Stimulated activated CD8-positive, alpha-beta memory T cell treated with anti-CD3 and anti-CD28 coated beads, Interleukin-4, amount 100 ng/mL, for 48 hours (primary cell): ENCODE results near the gene RDH13.
"Not testable (repeated sequence)": the region's sequence is repeated elsewhere in the genome, so short reads cannot be mapped to it uniquely, and the experiment has no call there.

Experiments used
- DNase-seq: peaks from one replicate; pipeline ENCODE4 v3.0.0-alpha.2; 2020

RDH13 gene

GRCh38 chr19:55062735-55063491 is at the start of gene RDH13:
TSS of gene RDH13 (minus strand) at chr19:55063148. CDS start at chr19:55063032, 116 bp downstream.
- peak; percentile 100 for DNase-seq

- no peak for DNase-seq
These were observed 49.4 kb upstream of the RDH13 start for GRCh38 chr19:55112246-55112776.

GRCh38 chr19:55111238-55111831 is 48.4 kb upstream of the RDH13 start:
- no peak for DNase-seq

DNA sequence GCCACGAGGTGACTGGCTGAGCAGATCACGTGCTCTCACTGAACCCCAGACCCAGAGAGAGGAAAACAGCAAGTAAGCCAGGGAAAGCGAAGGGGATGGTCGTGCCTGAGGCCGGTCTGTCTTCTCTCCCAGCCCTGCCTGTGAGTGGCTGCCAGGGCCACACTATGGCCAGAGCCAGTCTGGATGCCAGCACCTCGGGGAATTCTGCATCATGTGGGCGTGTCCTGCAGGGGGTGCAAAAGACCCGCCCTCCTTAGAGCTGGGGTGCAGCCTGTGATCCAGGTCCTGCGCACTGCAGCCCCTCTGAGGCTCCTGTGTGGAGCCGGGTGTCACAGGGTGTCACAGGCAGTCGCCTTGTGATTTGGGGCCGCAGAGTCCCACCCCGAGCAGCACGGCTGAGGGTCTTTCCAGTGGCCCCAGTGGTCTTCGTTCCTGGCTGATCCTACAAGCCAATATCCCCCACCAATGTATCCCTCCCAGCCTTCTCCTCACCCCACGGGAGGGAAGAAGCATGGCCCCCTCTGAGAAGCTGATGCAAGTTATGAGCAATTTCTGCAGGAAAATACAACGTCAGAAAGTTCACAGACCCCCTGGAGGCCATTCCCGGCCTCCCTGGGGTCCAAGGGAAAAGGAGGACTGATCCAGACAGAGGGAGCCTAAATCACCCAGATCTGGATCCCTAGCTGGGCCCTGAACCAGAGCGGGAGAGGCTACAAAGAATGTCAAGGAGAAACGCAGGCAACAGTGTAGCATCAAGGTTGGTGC is 46.8 kb upstream of the RDH13 start:
- DNase-seq = no peak

DNA sequence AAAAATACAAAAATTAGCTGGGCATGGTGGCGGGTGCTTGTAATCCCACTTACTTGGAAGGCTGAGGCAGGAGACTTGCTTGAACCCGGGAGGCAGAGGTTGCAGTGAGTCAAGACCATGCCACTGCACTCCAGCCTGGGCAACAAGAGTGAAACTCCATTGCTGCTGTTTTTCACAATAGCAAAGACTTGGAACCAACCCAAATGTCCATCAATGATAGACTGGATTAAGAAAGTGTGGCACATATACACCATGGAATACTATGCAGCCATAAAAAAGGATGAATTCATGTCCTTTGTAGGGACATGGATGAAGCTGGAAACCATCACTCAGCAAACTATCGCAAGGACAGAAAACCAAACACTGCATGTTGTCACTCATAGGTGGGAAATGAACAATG is 44.3 kb upstream of the RDH13 start:
- DNase-seq = not testable (repeated sequence)

DNA sequence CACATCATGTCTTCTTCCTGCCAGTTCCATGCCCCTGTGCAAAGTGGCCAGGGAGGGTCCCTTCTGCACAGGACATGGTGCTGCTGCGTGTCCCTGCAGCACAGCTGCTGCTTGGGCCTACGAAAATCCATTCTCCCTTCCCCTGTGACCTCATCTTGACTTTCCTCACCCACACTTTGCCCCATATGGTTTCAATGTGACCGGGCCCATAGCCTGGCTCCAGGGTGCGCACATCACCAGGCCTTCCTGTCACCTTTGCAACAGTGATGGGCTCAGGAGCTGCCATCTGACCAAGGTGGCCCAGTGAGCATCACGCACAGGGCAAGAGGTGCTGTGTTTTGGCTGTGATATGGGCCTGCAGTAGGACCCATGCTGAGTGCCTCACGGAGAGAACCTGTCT is 43.6 kb upstream of the RDH13 start:
- no peak for DNase-seq

DNA sequence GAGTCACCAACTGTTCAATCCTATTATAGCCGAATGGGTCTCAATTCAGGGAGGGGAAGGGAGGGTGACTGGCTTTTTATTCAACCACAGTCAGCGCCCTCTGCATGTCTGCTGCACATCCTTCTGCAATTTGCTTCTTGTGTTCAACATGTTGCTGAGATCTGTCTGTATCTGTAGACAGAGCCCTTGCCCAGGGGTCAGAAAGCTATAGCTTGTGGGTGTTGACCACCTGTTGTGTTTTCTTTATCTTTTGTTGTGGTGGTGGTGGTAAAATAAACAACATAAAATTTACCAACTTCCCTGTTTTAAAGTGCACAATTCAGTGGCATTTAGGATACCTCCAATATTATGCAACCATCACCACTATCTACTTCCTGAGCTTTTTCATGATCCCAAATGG is 42.3 kb upstream of the RDH13 start:
- no peak for DNase-seq

DNA sequence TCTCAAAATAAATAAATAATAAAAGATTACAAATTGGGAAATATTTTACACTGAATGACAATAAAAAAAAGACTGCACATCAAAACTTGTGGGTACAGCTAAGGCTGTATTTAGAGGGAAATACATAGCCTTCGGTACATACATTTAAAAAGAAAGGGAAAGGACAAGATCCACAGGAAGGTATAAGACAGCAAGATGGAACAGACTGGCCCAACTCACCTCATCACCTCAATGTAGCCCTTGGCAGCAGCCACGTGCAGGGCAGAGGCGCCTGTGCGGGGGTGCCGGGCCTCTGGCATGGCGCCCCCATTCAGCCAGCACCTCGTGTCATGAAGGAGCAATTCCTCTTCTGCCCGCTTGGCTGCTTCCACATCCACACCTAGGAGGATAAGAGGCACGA is 40.2 kb upstream of the RDH13 start:
- no peak for DNase-seq

DNA sequence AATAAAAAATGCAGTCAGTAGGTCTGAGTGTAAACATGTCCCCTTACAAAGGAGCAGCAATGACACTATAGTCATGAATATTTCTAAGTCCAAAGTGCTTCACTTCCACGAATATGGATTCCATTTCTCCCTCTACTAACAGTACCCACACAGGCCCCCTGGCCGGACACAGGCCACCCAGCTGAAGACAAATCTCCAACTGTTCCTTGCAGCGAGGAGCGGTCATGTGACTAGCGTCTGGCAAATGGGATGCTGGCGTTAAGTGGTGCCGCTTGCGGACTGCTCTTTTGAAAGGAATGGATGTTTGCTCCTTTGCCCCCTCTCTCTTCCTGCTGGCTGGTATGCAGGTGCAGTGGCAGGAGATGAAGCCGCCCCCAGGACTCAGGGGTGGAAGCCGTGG is 38.3 kb upstream of the RDH13 start:
- no peak for DNase-seq

DNA sequence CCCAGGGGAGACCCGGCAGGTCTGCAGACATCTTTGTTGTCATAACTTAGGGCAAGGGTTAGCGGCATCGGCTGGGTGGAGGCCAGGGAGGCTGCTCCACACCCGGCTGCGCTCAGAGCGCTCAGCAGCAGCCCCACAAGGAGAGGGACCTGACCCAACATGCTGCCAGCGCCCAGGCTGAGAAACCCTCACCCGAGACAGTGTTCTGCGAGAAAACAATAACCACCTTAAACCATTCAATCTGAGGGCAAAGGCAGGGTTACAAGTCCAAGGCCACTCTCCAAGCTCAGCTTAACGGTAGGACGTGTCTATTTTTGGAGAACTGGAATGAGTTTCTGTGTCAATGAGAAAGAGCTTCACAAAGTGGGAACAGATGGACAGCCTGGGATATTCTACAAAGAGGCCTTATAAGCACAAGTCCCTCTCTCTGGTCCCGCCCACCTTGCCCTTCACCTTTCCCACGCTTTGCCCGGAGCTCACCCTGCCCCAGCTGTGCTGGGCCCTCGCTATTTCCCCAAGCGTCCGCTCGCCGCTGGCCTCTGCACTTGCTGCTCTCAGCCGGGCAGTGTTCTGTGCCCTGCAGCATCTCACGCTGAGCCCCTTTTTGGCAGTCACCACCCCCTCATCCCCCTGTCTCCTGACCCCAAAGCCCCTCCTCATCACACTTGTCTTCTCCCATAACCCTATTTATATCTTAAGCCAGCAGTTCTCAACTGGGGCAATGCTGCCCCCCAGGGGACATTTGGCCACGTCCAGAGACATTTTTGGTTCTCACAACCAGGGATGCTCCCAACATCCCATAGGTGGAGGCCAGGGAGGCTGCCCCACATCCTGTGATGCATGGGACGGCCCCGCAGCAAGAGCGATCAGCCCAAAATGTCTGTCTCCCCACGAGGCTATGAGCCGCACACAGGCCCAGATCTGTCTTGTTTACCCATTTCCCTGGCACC is 36.9 kb upstream of the RDH13 start:
- DNase-seq = no peak

GRCh38 chr19:55098716-55099556 is 36.0 kb upstream of the RDH13 start:
- DNase-seq = no peak

- DNase-seq = no peak
These were observed 35.1 kb upstream of the RDH13 start for GRCh38 chr19:55097864-55098715.

DNA sequence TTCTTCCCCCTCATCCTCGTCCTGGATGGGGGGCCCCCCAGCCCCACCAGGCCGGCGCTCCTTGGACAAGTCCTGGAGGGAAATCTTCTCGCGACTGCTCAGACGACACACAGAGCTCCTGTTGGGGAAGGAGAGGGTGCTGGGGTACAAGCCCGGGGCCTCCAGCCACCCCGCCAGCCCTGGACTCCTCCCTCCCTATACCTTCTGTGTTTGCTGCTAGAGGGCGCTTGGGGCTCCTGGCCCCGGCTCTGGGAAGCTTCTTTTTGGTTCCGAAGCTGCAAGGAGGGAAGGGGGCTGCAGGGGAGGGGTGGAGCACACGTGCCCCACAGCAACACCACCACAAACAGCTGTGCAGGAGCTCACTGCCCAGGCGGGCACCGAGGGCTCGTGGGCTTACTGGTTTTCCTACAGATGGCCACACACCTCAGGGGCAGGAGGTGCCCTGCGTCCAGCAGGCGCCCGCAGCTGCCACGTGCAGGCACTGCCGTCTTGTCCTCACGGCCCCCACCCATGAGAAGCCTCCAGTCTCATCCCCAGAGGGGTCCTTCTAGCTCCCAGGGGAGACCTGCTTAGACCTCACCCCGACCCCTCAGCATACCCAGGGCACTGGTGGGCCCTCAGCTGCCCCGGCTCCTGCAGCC is 33.2 kb upstream of the RDH13 start:
- no peak for DNase-seq

GRCh38 chr19:55095260-55096060 is 32.5 kb upstream of the RDH13 start:
- no peak for DNase-seq

DNA sequence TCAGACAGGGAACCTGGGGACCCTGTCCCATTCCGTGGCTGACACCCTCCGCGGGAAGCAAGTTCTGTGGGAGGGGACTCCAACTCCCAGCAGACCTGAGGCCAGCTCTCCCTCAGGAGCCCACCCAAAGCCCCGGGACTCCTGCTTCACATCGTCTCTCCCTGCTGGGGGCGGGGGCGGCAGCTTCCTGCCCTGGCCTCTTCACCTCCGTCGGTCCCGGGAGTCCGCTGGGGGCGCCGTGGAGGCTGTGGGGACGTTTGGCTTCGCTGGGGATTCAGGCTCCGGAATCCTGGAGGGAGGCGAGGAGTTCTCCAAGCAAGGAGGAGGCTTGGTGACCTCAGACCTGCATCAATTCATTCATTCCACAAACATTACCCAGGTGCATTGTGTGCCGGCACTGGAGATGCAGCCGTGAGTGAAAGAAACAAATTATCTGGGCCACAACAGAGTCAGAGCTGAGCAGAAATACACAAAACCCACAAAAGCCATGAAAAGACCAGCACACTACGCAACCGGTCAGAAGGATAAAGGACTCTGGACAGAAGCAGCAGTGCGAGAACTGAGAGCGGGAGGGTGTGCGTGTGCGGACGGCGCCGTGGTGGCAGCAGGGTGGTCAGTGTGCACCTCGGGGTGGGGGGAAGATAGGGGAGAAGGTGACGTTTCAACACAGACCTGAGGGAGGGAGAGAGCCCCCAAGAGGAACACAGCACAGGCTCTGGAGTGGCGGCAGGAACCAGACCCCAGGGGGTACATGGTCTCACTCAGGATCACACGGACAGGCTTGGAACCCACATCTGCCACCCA is 31.7 kb upstream of the RDH13 start:
- no peak for DNase-seq

DNA sequence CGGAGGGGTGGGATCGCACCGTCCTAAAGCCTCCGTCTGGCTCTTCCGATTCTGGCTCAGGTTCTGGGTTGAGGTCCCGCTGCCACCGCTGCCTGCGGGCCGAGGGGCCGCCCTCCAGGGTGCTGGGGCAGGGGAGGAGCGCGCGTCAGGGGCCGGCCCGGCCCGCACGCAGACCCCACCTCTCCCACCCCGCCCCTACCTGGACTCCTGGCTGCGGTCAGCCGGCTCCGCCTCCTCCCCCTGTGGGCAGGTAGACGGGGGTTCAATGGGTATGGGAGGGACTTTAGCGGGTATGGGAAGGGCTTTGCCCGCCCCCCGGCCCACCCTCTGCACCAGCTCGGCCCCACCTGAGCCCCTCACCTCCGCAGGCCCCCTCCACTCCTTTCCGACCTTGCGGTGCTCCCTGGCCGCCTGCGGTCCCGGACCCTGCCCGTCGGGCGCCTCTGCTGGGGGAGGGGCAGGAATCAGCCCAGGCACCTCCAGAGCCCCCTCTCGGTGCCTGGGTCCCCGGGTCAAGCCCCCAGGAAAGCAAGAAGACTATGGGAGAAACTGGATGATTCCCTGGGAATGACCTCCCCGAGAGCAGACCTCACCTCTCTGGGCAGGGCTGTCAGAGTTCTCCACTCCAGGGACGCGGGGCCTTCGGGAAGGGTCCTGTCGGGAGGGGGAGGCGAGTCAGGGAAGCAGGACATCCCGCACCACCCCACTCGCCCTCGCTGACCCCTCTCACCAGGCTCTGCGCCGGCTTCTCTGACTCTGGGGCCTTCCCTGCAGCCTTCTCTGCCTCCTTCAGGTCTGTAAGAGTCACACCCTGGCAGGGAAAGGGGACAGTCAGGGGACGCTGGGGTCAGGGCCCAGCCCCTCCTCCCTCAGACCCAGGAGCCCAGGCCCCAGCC is 29.7 kb upstream of the RDH13 start:
- no peak for DNase-seq

DNA sequence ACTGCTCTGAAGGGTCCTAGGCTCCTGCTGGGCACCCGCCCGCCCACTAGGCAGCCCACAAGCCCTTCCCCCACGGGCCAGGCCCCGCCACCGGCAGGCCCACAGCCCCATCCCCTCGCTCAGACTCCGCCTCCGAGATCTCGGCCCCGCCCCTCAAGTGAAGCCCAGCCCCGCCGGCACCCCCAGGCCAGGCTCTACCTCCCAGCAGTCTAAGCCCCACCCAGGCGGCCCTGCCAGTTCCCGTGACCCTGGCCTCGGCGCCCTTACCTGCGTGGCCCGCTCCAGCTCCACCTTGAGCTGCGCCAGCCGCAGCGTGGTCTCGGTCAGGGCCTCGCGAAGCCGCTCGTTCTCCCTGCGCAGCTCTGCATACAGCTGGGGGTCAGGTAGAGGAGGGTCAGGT is 29.0 kb upstream of the RDH13 start:
- DNase-seq = no peak
